Neuronal stem cell (in vitro differentiated cells): ENCODE measurements around the gene CS.

Source experiments
- DNase-seq: peaks from one replicate; pipeline ENCODE4 v3.0.0-alpha.2; 2013; ENCODE audit warnings: low spot score
- H2AFZ ChIP-seq: one replicate; pipeline ENCODE4 v1.6.1; 2013; ENCODE audit warnings: mild to moderate bottlenecking, low read length, inconsistent platforms
- H2AK5ac ChIP-seq: 2 replicates; pipeline ENCODE4 v1.6.1; 2013; ENCODE audit warnings: low read depth, mild to moderate bottlenecking, inconsistent platforms, low read length, moderate library complexity, mixed read lengths
- H2BK120ac ChIP-seq: 2 replicates; pipeline ENCODE4 v1.6.1; 2013; ENCODE audit warnings: low read depth, mild to moderate bottlenecking, inconsistent platforms, low read length, moderate library complexity, mixed read lengths
- H2BK12ac ChIP-seq: one replicate; pipeline ENCODE4 v1.6.1; 2013; ENCODE audit warnings: low read length, inconsistent platforms
- H2BK15ac ChIP-seq: 2 replicates; pipeline ENCODE4 v1.6.1; 2013; ENCODE audit warnings: mild to moderate bottlenecking, low read length, inconsistent platforms, mixed read lengths
- H2BK5ac ChIP-seq: one replicate; pipeline ENCODE4 v1.6.1; 2013; ENCODE audit warnings: inconsistent platforms, mild to moderate bottlenecking, low read length, moderate library complexity
- H3K14ac ChIP-seq: one replicate; pipeline ENCODE4 v1.6.1; 2013; ENCODE audit warnings: low read length, inconsistent platforms
- H3K18ac ChIP-seq: 2 replicates; pipeline ENCODE4 v1.6.1; 2013; ENCODE audit warnings: low read length, inconsistent platforms
- H3K23ac ChIP-seq: 2 replicates; pipeline ENCODE4 v1.6.1; 2013; ENCODE audit warnings: low read depth, mild to moderate bottlenecking, mixed read lengths, low read length, inconsistent platforms; ENCODE audit not compliant: poor library complexity
- H3K27ac ChIP-seq: replicated peaks from 3 replicates; pipeline ENCODE4 v1.5.1; 2013; ENCODE audit warnings: low read length, inconsistent platforms
- H3K27me3 ChIP-seq, 3 experiments: 2 replicates each; pipeline ENCODE4 v1.6.1; 2013; ENCODE audit warnings: low read length in 3 of 3, mild to moderate bottlenecking in 2 of 3, inconsistent platforms in 1 of 3, low read depth in 1 of 3, mixed read lengths in 1 of 3, moderate library complexity in 1 of 3; ENCODE audit not compliant: control insufficient read depth in 3 of 3, insufficient read depth in 3 of 3
- H3K36me3 ChIP-seq, 2 donors: replicated peaks in 1 of 2; 2 replicates each; pipeline ENCODE4 v1.6.1; 2013; ENCODE audit warnings: low read length in 2 of 2; ENCODE audit not compliant: control insufficient read depth in 2 of 2, insufficient read depth in 2 of 2
- H3K4ac ChIP-seq: 2 replicates; pipeline ENCODE4 v1.6.1; 2013; ENCODE audit warnings: inconsistent platforms, mild to moderate bottlenecking, low read length, moderate library complexity
- H3K4me1 ChIP-seq, 2 donors: 1 replicate in 1 of 2; 2 replicates in 1 of 2; pipeline ENCODE4 v1.6.1; 2013; ENCODE audit warnings: low read length in 2 of 2, low read depth in 1 of 2; ENCODE audit not compliant: control insufficient read depth in 2 of 2, insufficient read depth in 1 of 2
- H3K4me2 ChIP-seq: one replicate; pipeline ENCODE4 v1.6.1; 2013; ENCODE audit warnings: mild to moderate bottlenecking, low read length, inconsistent platforms; ENCODE audit not compliant: insufficient read depth, poor library complexity, severe bottlenecking
- H3K4me3 ChIP-seq, 2 donors: 2 replicates each; pipeline ENCODE4 v1.5.1; 2013; ENCODE audit warnings: low read length in 2 of 2, mild to moderate bottlenecking in 2 of 2, inconsistent platforms in 1 of 2, moderate library complexity in 1 of 2
- H3K79me1 ChIP-seq: one replicate; pipeline ENCODE4 v1.6.1; 2013; ENCODE audit warnings: low read depth, mild to moderate bottlenecking, inconsistent platforms, low read length, moderate library complexity
- H3K9ac ChIP-seq: one replicate; pipeline ENCODE4 v1.6.1; 2013; ENCODE audit warnings: mild to moderate bottlenecking, low read depth, low read length, inconsistent platforms; ENCODE audit not compliant: poor library complexity
- H3K9me3 ChIP-seq, 2 donors: replicated peaks in 1 of 2; 2 replicates each; pipeline versions ENCODE3 to v1.6.1; 2013; ENCODE audit warnings: low read length in 2 of 2, mild to moderate bottlenecking in 2 of 2, inconsistent platforms in 1 of 2, low read depth in 1 of 2, mixed read lengths in 1 of 2, moderate library complexity in 1 of 2; ENCODE audit not compliant: control insufficient read depth in 2 of 2, insufficient read depth in 1 of 2
- H4K8ac ChIP-seq: one replicate; pipeline ENCODE4 v1.6.1; 2013; ENCODE audit warnings: low read depth, mild to moderate bottlenecking, inconsistent platforms, low read length, moderate library complexity
- H4K91ac ChIP-seq: one replicate; pipeline ENCODE4 v1.6.1; 2013; ENCODE audit warnings: low read length, low read depth, mild to moderate bottlenecking, inconsistent platforms; ENCODE audit not compliant: poor library complexity
- WGBS, 2 donors: extraction: QIAGEN DNeasy Blood & Tissue Kit; methylation state at CpG; one replicate each; pipeline ENCODE4 v1.1.7; 2013; ENCODE audit warnings: missing lambda C conversion rate in 2 of 2, mixed read lengths in 1 of 2; ENCODE audit not compliant: insufficient read length in 2 of 2, insufficient replicate concordance in 1 of 2; ENCODE audit errors: extremely low coverage in 2 of 2; 5-methylcytosine and 5-hydroxymethylcytosine counted together

The CS gene

DNA sequence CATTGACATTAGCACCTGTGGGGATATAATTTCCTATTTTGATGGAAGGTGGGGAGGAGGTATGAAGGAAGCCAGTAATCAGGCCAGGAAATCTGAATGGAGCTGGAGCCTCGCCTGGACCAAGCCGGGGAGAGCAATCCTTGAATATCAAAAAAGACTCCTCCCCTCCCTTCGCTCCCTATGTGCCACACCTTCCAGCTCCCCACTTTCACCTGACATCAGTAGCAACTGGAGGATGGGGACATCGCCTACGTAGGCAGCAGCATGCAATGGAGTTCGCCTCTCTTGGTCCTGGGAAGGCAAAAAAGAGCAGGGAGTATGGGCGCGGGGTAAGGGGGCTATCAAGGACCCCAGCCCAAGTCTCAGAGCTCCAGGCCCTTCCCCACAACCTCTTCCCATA is 43.1 kb downstream of the CS start:
- H3K9ac ChIP-seq, result peak overlapping the region; percentile 82
- H2BK5ac ChIP-seq, result no peak overlapping the region
- H3K4me3 ChIP-seq, result peak overlapping the region; percentile 78 to 89
- WGBS, 2 donors, result no CpG with 5 or more reads among the region's 8 CpGs
- H3K14ac ChIP-seq, result no peak overlapping the region
- peaks cover 10% of the 10 kb centered on the region for H3K79me1 ChIP-seq
- no peak overlapping the region for H4K8ac ChIP-seq
- H2AFZ ChIP-seq, result peak overlapping the region; percentile 99
- no peak overlapping the region for H2BK15ac ChIP-seq
- H3K27ac ChIP-seq, result no peak overlapping the region
- H2AK5ac ChIP-seq, result no peak overlapping the region
- H3K18ac ChIP-seq, result no peak overlapping the region
- no peak overlapping the region for H3K4ac ChIP-seq
- no peak for DNase-seq
- H3K4me2 ChIP-seq, result peak overlapping the region; percentile 61
- peaks cover 39 to 51% of the 10 kb centered on the region in 2 donors for H3K36me3 ChIP-seq
- H3K9me3 ChIP-seq, result no peaks in the 10 kb centered on the region
- no peak overlapping the region for H3K23ac ChIP-seq
- H2BK120ac ChIP-seq, result no peak overlapping the region
- H2BK12ac ChIP-seq, result no peak overlapping the region
- H3K4me1 ChIP-seq, result peaks cover 8 to 12% of the 10 kb centered on the region in 2 donors
- no peaks in the 10 kb centered on the region for H3K27me3 ChIP-seq
- no peak overlapping the region for H4K91ac ChIP-seq

DNA sequence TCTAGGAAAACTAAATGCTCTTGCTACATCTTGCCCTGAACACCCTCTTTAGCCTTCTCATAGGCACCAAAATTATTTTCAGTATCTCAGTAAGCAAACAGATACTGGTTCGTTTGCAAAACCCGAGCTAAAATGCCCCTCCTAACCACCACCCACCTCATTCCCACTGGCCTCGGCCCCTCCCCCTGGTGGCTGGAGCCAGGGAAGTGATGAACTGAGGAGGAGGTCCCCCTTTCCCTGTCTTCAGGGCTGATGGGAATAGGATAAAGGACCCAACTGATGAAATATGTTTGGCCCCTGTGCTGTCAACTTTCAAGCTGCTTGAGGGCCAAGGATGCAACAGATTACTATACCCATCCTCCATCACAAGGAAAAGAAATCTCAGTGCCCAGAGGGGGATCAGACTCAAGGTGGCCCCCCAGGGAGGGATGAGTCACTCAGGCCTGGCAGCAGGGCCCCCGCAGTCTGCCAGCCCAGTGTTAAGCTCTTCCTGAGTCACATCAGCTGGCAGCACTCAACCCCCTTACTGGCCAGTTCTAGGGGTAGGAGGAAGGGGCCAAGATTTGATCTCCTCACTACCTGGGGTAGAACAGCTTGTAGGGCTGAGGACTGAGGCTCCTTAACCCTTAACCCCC is 43.7 kb downstream of the CS start:
- no peak overlapping the region for H2BK5ac ChIP-seq
- no peak overlapping the region for H3K9ac ChIP-seq
- DNase-seq, result no peak
- no peak overlapping the region for H4K8ac ChIP-seq
- no peak overlapping the region for H2BK15ac ChIP-seq
- H4K91ac ChIP-seq, result no peak overlapping the region
- H3K9me3 ChIP-seq, result no peaks in the 10 kb centered on the region
- H3K27me3 ChIP-seq, result no peaks in the 10 kb centered on the region
- peaks cover 8 to 12% of the 10 kb centered on the region in 2 donors for H3K4me1 ChIP-seq
- H3K23ac ChIP-seq, result no peak overlapping the region
- H3K79me1 ChIP-seq, result peaks cover 10% of the 10 kb centered on the region
- H2BK12ac ChIP-seq, result no peak overlapping the region
- H3K36me3 ChIP-seq, result peaks cover 44 to 57% of the 10 kb centered on the region in 2 donors
- no peak overlapping the region for H2AFZ ChIP-seq
- no peak overlapping the region for H3K4ac ChIP-seq
- no peak overlapping the region for H2BK120ac ChIP-seq
- H3K14ac ChIP-seq, result no peak overlapping the region
- WGBS, 2 donors, result no CpG with 5 or more reads among the region's 4 CpGs
- peak overlapping the region in 1 of 2 donors; percentile 78 for H3K4me3 ChIP-seq
- no peak overlapping the region for H2AK5ac ChIP-seq
- no peak overlapping the region for H3K4me2 ChIP-seq
- no peak overlapping the region for H3K18ac ChIP-seq
- no peak overlapping the region for H3K27ac ChIP-seq

DNA sequence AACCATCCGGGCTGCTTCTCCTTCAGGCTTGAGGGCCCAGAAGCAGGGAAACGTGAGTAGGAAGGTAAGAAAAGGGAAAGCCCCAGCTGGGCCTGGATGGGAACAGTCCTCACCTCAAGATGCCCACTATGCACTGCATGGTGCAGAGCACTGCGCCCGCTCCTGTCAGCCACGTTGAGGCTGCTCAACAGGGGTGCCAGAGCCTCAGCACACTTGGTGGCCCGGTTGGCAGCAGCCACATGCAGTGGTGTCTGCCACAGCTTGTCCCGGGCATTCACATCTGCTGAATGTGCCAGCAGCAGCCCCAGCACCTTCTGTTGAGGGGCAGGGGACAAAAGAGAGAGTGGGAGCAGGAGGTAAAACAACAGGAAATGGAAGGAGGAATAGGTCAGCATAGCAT is 44.5 kb downstream of the CS start:
- H3K18ac ChIP-seq, result no peak overlapping the region
- no peak overlapping the region for H3K4ac ChIP-seq
- no peak overlapping the region for H2AFZ ChIP-seq
- H3K9me3 ChIP-seq, result no peaks in the 10 kb centered on the region
- peaks cover 44 to 64% of the 10 kb centered on the region in 2 donors for H3K36me3 ChIP-seq
- peaks cover 8 to 12% of the 10 kb centered on the region in 2 donors for H3K4me1 ChIP-seq
- no peak overlapping the region for H2BK12ac ChIP-seq
- no peak overlapping the region for H4K91ac ChIP-seq
- H2BK120ac ChIP-seq, result no peak overlapping the region
- H2BK15ac ChIP-seq, result no peak overlapping the region
- H3K23ac ChIP-seq, result peak overlapping the region; percentile 67
- H3K14ac ChIP-seq, result no peak overlapping the region
- H3K4me3 ChIP-seq, result no peak overlapping the region
- no peak overlapping the region for H4K8ac ChIP-seq
- no peak overlapping the region for H3K4me2 ChIP-seq
- no CpG with 5 or more reads among the region's 7 CpGs for WGBS, 2 donors
- DNase-seq, result no peak
- no peak overlapping the region for H2AK5ac ChIP-seq
- peak overlapping the region; percentile 79 for H3K9ac ChIP-seq
- no peaks in the 10 kb centered on the region for H3K27me3 ChIP-seq
- peaks cover 10% of the 10 kb centered on the region for H3K79me1 ChIP-seq
- H2BK5ac ChIP-seq, result no peak overlapping the region
- no peak overlapping the region for H3K27ac ChIP-seq

DNA sequence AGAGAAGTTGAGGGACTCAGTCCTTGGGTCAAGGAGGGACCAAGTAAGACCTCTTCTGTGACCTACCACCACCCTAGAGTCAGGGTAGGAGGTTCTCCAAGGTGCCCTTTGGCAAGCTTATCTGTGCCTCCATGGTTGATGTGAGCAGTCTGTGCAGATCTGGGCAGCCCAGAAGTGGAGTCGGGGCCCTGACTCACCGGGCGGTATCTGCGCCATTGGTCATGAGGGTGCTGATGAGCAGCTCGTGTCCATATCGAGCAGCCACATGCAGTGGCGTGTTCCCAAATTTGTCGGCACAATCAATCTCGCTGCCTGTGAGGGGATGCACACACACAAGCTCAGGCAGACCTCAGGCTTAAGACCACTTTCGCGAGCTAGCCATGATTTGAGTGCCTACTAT is 47.0 kb downstream of the CS start:
- no peak overlapping the region for H3K4ac ChIP-seq
- H3K4me2 ChIP-seq, result no peak overlapping the region
- no peak overlapping the region for H2BK120ac ChIP-seq
- no peaks in the 10 kb centered on the region for H3K27me3 ChIP-seq
- H3K4me3 ChIP-seq, result no peak overlapping the region
- peaks cover 10% of the 10 kb centered on the region for H3K79me1 ChIP-seq
- no peak overlapping the region for H2BK5ac ChIP-seq
- DNase-seq, result no peak
- no peaks in the 10 kb centered on the region for H3K9me3 ChIP-seq
- no peak overlapping the region for H4K8ac ChIP-seq
- H3K4me1 ChIP-seq, result peaks cover 8% of the 10 kb centered on the region in 2 donors
- H3K9ac ChIP-seq, result no peak overlapping the region
- H2BK12ac ChIP-seq, result no peak overlapping the region
- no peak overlapping the region for H3K27ac ChIP-seq
- no peak overlapping the region for H3K23ac ChIP-seq
- no peak overlapping the region for H3K14ac ChIP-seq
- H3K36me3 ChIP-seq, result peaks cover 57 to 90% of the 10 kb centered on the region in 2 donors
- no peak overlapping the region for H2AFZ ChIP-seq
- H2AK5ac ChIP-seq, result no peak overlapping the region
- no peak overlapping the region for H4K91ac ChIP-seq
- no CpG with 5 or more reads among the region's 11 CpGs for WGBS, 2 donors
- no peak overlapping the region for H3K18ac ChIP-seq
- H2BK15ac ChIP-seq, result no peak overlapping the region
